Choroid plexus epithelial cell (primary cell): Measurements from ENCODE around the gene OR51E2.
A peak's percentile ranks its signal among the peaks of the same experiment; 100 is the strongest.

Source experiments
- DNase-seq: peaks from one replicate; pipeline ENCODE4 v3.0.0-alpha.2; 2010; ENCODE audit warnings: low read depth
- H3K4me3 ChIP-seq: 2 replicates; pipeline ENCODE4 v1.5.1; 2011; ENCODE audit warnings: low read depth, mild to moderate bottlenecking, control low read depth, low read length, moderate library complexity
- TF ChIP-seq, protein P1 (sequence below): conservative IDR thresholded peaks from 2 replicates; pipeline ENCODE4 v1.5.1; 2011; ENCODE audit warnings: low read depth, mild to moderate bottlenecking, control low read depth, inconsistent platforms, low read length, moderate library complexity

Gene OR51E2

DNA sequence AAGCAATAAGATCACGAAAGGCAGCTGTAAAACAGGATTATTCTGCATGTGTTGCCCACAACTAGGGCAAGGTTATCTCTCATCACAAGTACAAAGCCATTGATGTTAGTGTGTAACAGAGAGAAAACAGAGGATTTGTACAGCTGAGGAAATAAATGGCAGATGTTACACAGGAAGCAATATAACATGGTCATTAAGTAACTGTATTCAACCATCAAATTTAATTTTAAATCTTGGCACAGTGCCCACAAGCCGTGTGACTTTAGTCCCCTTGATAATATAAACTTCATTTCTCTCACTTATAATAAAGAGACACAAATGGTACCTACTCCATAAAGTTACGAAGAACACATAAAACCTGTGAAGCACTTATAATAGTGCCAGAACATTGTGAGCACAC is 17.3 kb downstream of the OR51E2 start:
- TF ChIP-seq, protein P1, sequence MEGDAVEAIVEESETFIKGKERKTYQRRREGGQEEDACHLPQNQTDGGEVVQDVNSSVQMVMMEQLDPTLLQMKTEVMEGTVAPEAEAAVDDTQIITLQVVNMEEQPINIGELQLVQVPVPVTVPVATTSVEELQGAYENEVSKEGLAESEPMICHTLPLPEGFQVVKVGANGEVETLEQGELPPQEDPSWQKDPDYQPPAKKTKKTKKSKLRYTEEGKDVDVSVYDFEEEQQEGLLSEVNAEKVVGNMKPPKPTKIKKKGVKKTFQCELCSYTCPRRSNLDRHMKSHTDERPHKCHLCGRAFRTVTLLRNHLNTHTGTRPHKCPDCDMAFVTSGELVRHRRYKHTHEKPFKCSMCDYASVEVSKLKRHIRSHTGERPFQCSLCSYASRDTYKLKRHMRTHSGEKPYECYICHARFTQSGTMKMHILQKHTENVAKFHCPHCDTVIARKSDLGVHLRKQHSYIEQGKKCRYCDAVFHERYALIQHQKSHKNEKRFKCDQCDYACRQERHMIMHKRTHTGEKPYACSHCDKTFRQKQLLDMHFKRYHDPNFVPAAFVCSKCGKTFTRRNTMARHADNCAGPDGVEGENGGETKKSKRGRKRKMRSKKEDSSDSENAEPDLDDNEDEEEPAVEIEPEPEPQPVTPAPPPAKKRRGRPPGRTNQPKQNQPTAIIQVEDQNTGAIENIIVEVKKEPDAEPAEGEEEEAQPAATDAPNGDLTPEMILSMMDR: no peak
- H3K4me3 ChIP-seq: no peak overlapping the region
- no peak for DNase-seq

DNA sequence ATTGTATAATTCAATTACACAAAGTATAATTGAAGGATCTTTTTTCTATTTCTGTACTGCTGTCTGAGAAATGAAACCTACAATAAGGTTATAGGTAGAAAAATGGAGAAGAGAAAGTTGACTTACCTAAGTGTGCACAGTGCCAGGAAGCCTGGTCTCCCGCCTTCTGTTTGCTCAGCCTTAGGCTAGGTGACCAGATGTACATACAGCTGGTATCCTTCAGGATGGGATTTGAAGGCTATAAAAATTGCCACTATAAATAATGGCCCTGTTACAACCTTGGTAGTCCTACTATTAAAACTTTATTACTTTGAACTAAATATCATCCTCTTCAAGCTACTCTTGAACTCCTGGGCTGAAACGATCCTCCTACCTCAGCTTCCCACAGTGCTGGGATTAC is 19.7 kb downstream of the OR51E2 start:
- TF ChIP-seq, protein P1: no peak
- no peak overlapping the region for H3K4me3 ChIP-seq
- no peak for DNase-seq

DNA sequence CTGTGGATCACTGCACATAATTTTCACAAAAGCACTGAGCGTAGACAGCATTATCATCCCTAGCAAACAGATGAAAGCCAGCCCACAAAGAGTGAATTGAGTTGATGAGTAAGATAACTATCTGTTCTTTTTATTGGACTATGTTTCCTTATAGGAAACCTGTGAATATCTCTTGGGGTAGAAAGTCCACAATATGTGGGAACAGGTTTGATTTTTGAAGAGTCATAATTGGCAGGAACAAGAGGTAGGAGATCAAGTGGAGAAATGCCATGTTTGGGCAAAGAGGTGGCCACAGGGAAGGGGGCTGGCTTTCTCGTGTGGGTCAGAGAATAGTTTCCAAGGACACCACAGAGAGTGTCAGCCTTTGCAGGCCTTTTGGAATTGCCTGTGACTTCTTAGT is 23.9 kb downstream of the OR51E2 start:
- TF ChIP-seq, protein P1: no peak
- H3K4me3 ChIP-seq: no peak overlapping the region
- no peak for DNase-seq

DNA sequence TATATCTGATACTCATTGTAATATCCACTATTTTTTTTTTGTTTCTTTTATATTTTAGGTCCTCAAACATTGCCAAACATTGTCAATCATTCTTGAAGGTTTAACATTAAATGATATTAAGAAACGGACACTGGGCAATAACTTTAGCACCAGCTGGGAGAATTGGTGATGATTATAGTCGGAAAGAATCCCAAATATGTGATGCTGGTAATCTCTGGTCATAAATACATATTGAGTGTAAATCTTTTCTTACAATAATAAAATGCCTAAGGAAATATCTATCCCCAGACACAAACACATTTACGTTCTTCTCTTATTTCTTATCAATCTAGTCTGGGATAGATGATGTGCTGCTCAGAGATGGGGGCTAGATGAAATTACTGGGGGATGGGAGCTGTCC is 25.2 kb downstream of the OR51E2 start:
- TF ChIP-seq, protein P1: no peak
- peak; percentile 29 for DNase-seq
- no peak overlapping the region for H3K4me3 ChIP-seq

DNA sequence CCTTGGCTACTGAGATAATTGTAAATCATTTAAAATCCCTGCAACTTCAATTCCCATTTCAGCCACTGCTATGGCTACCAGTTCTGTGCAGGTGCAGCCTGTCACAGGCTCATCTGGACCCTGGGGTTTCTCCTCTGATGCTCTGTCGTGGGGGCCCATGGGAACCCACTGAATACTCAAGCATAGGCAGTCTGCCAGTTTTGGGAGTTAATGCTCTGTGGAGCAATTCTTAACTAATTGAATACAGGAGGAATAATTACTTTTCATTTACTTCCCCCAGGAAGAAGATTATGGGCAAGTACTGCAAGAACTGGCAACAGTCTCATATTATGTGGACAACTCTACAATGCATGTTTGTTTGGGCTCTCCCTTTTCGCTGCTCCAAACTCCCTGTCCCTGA is 25.9 kb downstream of the OR51E2 start:
- TF ChIP-seq, protein P1: no peak
- no peak overlapping the region for H3K4me3 ChIP-seq
- DNase-seq: no peak

DNA sequence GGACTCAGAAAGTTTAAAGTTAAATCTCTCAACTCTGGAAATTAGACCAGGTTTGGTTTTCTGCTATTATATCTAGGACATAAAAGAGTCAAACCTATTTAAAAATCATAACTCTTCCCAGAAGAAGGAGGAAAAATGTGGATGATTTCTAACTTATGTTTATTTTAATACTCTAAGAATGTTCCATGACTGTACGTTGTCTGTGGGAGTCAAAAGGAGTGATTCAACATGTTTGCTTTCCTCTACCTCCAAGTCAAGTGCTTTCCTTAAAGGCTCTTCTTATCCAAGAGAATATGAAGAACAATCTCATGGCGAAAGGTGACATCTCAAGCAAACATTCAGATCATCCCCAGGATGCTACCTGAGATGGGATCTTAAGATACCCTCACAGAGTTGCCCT is 32.2 kb downstream of the OR51E2 start:
- no peak for DNase-seq
- no peak overlapping the region for H3K4me3 ChIP-seq
- TF ChIP-seq, protein P1: no peak

DNA sequence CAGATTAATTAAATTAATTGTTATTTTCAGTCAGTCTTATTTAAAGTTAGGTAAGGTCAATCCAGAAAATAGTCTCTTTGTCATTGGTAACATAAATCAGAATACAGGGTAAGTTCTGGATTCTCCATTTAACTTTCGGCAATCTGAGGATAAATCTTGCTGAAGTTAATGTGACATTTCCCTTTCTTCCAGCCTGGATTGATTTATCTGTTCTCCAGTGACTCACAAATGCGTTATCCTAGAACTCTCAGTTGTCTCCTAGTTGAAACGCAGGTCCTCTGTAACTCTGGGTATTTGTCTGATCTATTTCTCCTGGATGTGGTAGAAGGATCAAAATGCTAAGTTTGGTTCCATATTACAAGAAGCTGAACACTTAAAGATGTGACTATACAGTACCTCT is 32.9 kb downstream of the OR51E2 start:
- TF ChIP-seq, protein P1: no peak
- H3K4me3 ChIP-seq: no peak overlapping the region
- DNase-seq: no peak
